Muscle of leg (tissue), 11 donors: ENCODE measurements around the gene TBX18. TPM values are rescaled to one million over a fixed set of nuclear protein-coding genes. Genes with fewer than 3 reads are reported as not detected.

ENCODE experiments used
- DNase-seq: peaks from one replicate; pipeline ENCODE4 v3.0.0; 2013
- H3K27ac ChIP-seq: one replicate; pipeline ENCODE4 v1.5.1; 2013; ENCODE audit warnings: mild to moderate bottlenecking, low read length, control low read depth
- H3K27me3 ChIP-seq: one replicate; pipeline ENCODE4 v1.6.1; 2013; ENCODE audit warnings: low read length; ENCODE audit not compliant: control insufficient read depth, insufficient read depth
- H3K36me3 ChIP-seq: one replicate; pipeline ENCODE4 v1.6.1; 2013; ENCODE audit warnings: low read length; ENCODE audit not compliant: control insufficient read depth, insufficient read depth
- H3K4me1 ChIP-seq: one replicate; pipeline ENCODE4 v1.6.1; 2013; ENCODE audit warnings: low read length; ENCODE audit not compliant: control insufficient read depth, insufficient read depth
- H3K4me3 ChIP-seq: one replicate; pipeline ENCODE4 v1.5.1; 2013; ENCODE audit warnings: low read length, control low read depth
- H3K9me3 ChIP-seq: replicated peaks from 2 replicates; pipeline ENCODE4 v1.6.1; 2013; ENCODE audit warnings: low read depth, low read length; ENCODE audit not compliant: control insufficient read depth
- WGBS: methylation state at CpG from one replicate; pipeline ENCODE4 v1.1.5; 2013; ENCODE audit warnings: missing lambda C conversion rate; ENCODE audit not compliant: insufficient coverage; 5-methylcytosine and 5-hydroxymethylcytosine counted together
- polyA plus RNA-seq, 8 donors: library from polyadenylated mRNA; unstranded; fragments of 120-200 nt; gene quantifications; one replicate each; pipeline versions ENCODE4 v1.2.1 to v1.2.3, GENCODE V29; 2013; ENCODE audit warnings: inconsistent platforms in 1 of 8, low replicate concordance in 1 of 8; ENCODE audit not compliant: insufficient read length in 8 of 8, insufficient read depth in 1 of 8
- total RNA-seq: library from RNA; stranded (reverse); fragments of 120-200 nt; gene quantifications from one replicate; pipeline ENCODE4 v1.2.4, GENCODE V29; 2013

The TBX18 gene
- total and polyA plus RNA-seq, 9 donors = 11.5 to 30.4 (median 19.0) TPM

- WGBS = 88% methylated on average over 1 of the region's 1 CpG
Observed at GRCh38 chr6:84791927-84792326, 27.5 kb upstream of the TBX18 start.

GRCh38 chr6:84791233-84791632, 26.8 kb upstream of the TBX18 start:
- no peaks in the 10 kb centered on the region for H3K36me3 ChIP-seq
- no peak overlapping the region for H3K4me3 ChIP-seq
- no peak overlapping the region for H3K27ac ChIP-seq
- DNase-seq = no peak
- no peaks in the 10 kb centered on the region for H3K4me1 ChIP-seq
- H3K9me3 ChIP-seq = no peaks in the 10 kb centered on the region
- no CpG with 5 or more reads among the region's 2 CpGs for WGBS
- H3K27me3 ChIP-seq = no peaks in the 10 kb centered on the region

More at GRCh38 chr6:84791927-84792326, 27.5 kb upstream of the TBX18 start:
- DNase-seq = no peak
- H3K4me3 ChIP-seq = no peak overlapping the region
- H3K36me3 ChIP-seq = no peaks in the 10 kb centered on the region
- H3K27ac ChIP-seq = no peak overlapping the region
- no peaks in the 10 kb centered on the region for H3K4me1 ChIP-seq
- H3K27me3 ChIP-seq = no peaks in the 10 kb centered on the region
- no peaks in the 10 kb centered on the region for H3K9me3 ChIP-seq

- H3K36me3 ChIP-seq = no peaks in the 10 kb centered on the region
- no peaks in the 10 kb centered on the region for H3K27me3 ChIP-seq
- H3K4me3 ChIP-seq = no peak overlapping the region
- no peaks in the 10 kb centered on the region for H3K4me1 ChIP-seq
- H3K9me3 ChIP-seq = no peaks in the 10 kb centered on the region
- DNase-seq = no peak
- no peak overlapping the region for H3K27ac ChIP-seq
Observed at GRCh38 chr6:84789170-84789569, 24.8 kb upstream of the TBX18 start.

GRCh38 chr6:84788689-84789088, 24.3 kb upstream of the TBX18 start:
- no CpG with 5 or more reads among the region's 2 CpGs for WGBS
- Histone ChIP-seq H3K36me3 (no peaks in the 10 kb centered on the region), H3K4me1 (no peaks in the 10 kb centered on the region), H3K4me3 (no peak overlapping the region), H3K9me3 (no peaks in the 10 kb centered on the region), H3K27ac (no peak overlapping the region), H3K27me3 (no peaks in the 10 kb centered on the region)
- no peak for DNase-seq

GRCh38 chr6:84785671-84786070, 21.3 kb upstream of the TBX18 start:
- DNase-seq = peak; percentile 42
- no peaks in the 10 kb centered on the region for H3K9me3 ChIP-seq
- no peak overlapping the region for H3K4me3 ChIP-seq
- no peak overlapping the region for H3K27ac ChIP-seq
- no peaks in the 10 kb centered on the region for H3K4me1 ChIP-seq
- no peaks in the 10 kb centered on the region for H3K27me3 ChIP-seq
- no peaks in the 10 kb centered on the region for H3K36me3 ChIP-seq
- WGBS = no CpG with 5 or more reads among the region's 1 CpG

GRCh38 chr6:84779917-84780316, 15.5 kb upstream of the TBX18 start:
- no peaks in the 10 kb centered on the region for H3K36me3 ChIP-seq
- DNase-seq = no peak
- H3K27me3 ChIP-seq = peaks cover 14% of the 10 kb centered on the region
- 80% methylated on average over 2 of the region's 2 CpGs for WGBS
- H3K4me3 ChIP-seq = no peak overlapping the region
- H3K27ac ChIP-seq = no peak overlapping the region
- H3K9me3 ChIP-seq = no peaks in the 10 kb centered on the region
- H3K4me1 ChIP-seq = peaks cover 1% of the 10 kb centered on the region

GRCh38 chr6:84779380-84779779, 15.0 kb upstream of the TBX18 start:
- peaks cover 6% of the 10 kb centered on the region for H3K4me1 ChIP-seq
- H3K27me3 ChIP-seq = peaks cover 19% of the 10 kb centered on the region
- H3K4me3 ChIP-seq = no peak overlapping the region
- H3K9me3 ChIP-seq = no peaks in the 10 kb centered on the region
- no peak overlapping the region for H3K27ac ChIP-seq
- DNase-seq = no peak
- 56% methylated on average over 1 of the region's 1 CpG for WGBS
- H3K36me3 ChIP-seq = no peaks in the 10 kb centered on the region

GRCh38 chr6:84777888-84778287, 13.5 kb upstream of the TBX18 start:
- peaks cover 34% of the 10 kb centered on the region for H3K27me3 ChIP-seq
- H3K9me3 ChIP-seq = no peaks in the 10 kb centered on the region

GRCh38 chr6:84776392-84776791, 12.0 kb upstream of the TBX18 start:
- no peaks in the 10 kb centered on the region for H3K9me3 ChIP-seq
- peaks cover 16% of the 10 kb centered on the region for H3K4me1 ChIP-seq
- H3K27me3 ChIP-seq = peaks cover 49% of the 10 kb centered on the region
- peak overlapping the region; percentile 31 for H3K27ac ChIP-seq
- no peak for DNase-seq
- H3K36me3 ChIP-seq = no peaks in the 10 kb centered on the region
- H3K4me3 ChIP-seq = no peak overlapping the region
- no CpG with 5 or more reads among the region's 3 CpGs for WGBS

More at GRCh38 chr6:84777888-84778287, 13.5 kb upstream of the TBX18 start:
- 100% methylated on average over 1 of the region's 1 CpG for WGBS
- no peaks in the 10 kb centered on the region for H3K36me3 ChIP-seq
- no peak overlapping the region for H3K4me3 ChIP-seq
- no peak for DNase-seq
- peaks cover 16% of the 10 kb centered on the region for H3K4me1 ChIP-seq
- no peak overlapping the region for H3K27ac ChIP-seq

GRCh38 chr6:84775751-84776150, 11.4 kb upstream of the TBX18 start:
- H3K9me3 ChIP-seq = no peaks in the 10 kb centered on the region
- H3K36me3 ChIP-seq = no peaks in the 10 kb centered on the region
- peaks cover 16% of the 10 kb centered on the region for H3K4me1 ChIP-seq
- H3K27me3 ChIP-seq = peaks cover 49% of the 10 kb centered on the region
- H3K4me3 ChIP-seq = no peak overlapping the region
- DNase-seq = peak; percentile 72
- peak overlapping the region; percentile 69 for H3K27ac ChIP-seq
- no CpG with 5 or more reads among the region's 3 CpGs for WGBS

GRCh38 chr6:84774985-84775284, 10.5 kb upstream of the TBX18 start:
- H3K36me3 ChIP-seq = no peaks in the 10 kb centered on the region
- no peaks in the 10 kb centered on the region for H3K9me3 ChIP-seq
- H3K4me1 ChIP-seq = peaks cover 16% of the 10 kb centered on the region
- peak overlapping the region; percentile 69 for H3K27ac ChIP-seq
- peak; percentile 73 for DNase-seq
- H3K4me3 ChIP-seq = peak overlapping the region; percentile 3
- H3K27me3 ChIP-seq = peaks cover 49% of the 10 kb centered on the region
- 9% methylated on average over 8 of the region's 14 CpGs for WGBS
